ENCODE results near the gene HTR3C. TPM values are rescaled to one million over a fixed set of nuclear protein-coding genes. Genes with fewer than 3 reads are reported as not detected.

The HTR3C gene
- total RNA-seq, 1 experiment from 2014 or later, result not detected

GRCh38 chr3:184078851-184079250, 26.0 kb downstream of the HTR3C start:
- BruUV-seq (replicated peaks), result no TSS peak
- Mint-ChIP-seq H3K4me1 (ENCODE audit: low read depth, unreplicated experiment) (no peaks in the 10 kb centered on the region), H3K27me3 (ENCODE audit: unreplicated experiment) (peaks cover 28% of the 10 kb centered on the region), H3K36me3 (ENCODE audit: insufficient read depth, unreplicated experiment) (no peaks in the 10 kb centered on the region), H3K27ac (ENCODE audit: unreplicated experiment) (no peak overlapping the region), H3K9me3 (ENCODE audit: low read depth, unreplicated experiment) (no peaks in the 10 kb centered on the region), H3K4me3 (ENCODE audit: low read depth, unreplicated experiment) (no peak overlapping the region)
- intact Hi-C loops (cut with micrococcal nuclease; ENCODE audit: unreplicated experiment), result no loop called here
- CTCF ChIA-PET, result no interaction called here
- DNase-seq, result no peak
- TF ChIP-seq CTCF (IDR thresholded peaks at IDR 0.05; ENCODE audit: unreplicated experiment), result no peak

- H3K27me3 Mint-ChIP-seq (ENCODE audit: unreplicated experiment), result peaks cover 18% of the 10 kb centered on the region
- H3K4me3 Mint-ChIP-seq (ENCODE audit: low read depth, unreplicated experiment), result no peak overlapping the region
- TF ChIP-seq CTCF (IDR thresholded peaks at IDR 0.05; ENCODE audit: unreplicated experiment), result no peak
- no TSS peak for BruUV-seq (replicated peaks)
- DNase-seq, result no peak
- CTCF ChIA-PET, result interaction anchor here (0.5 to 0.7 kb wide), 2 partner anchors 13 to 72 kb away, joined by 3 to 5 read pairs; no protein-coding TSS in a partner anchor
- H3K9me3 Mint-ChIP-seq (ENCODE audit: low read depth, unreplicated experiment), result peaks cover 6% of the 10 kb centered on the region
- intact Hi-C loops (cut with micrococcal nuclease; ENCODE audit: unreplicated experiment), result no loop called here
- H3K36me3 Mint-ChIP-seq (ENCODE audit: insufficient read depth, unreplicated experiment), result no peaks in the 10 kb centered on the region
- H3K27ac Mint-ChIP-seq (ENCODE audit: unreplicated experiment), result no peak overlapping the region
- H3K4me1 Mint-ChIP-seq (ENCODE audit: low read depth, unreplicated experiment), result no peaks in the 10 kb centered on the region
These were observed 28.4 kb downstream of the HTR3C start for GRCh38 chr3:184081116-184081830.

GRCh38 chr3:184082034-184082433, 29.2 kb downstream of the HTR3C start:
- DNase-seq, result no peak
- Mint-ChIP-seq H3K27me3 (ENCODE audit: unreplicated experiment) (peaks cover 11% of the 10 kb centered on the region), H3K4me3 (ENCODE audit: low read depth, unreplicated experiment) (no peak overlapping the region), H3K36me3 (ENCODE audit: insufficient read depth, unreplicated experiment) (no peaks in the 10 kb centered on the region), H3K4me1 (ENCODE audit: low read depth, unreplicated experiment) (no peaks in the 10 kb centered on the region), H3K27ac (ENCODE audit: unreplicated experiment) (no peak overlapping the region), H3K9me3 (ENCODE audit: low read depth, unreplicated experiment) (peaks cover 6% of the 10 kb centered on the region)
- intact Hi-C loops (cut with micrococcal nuclease; ENCODE audit: unreplicated experiment), result no loop called here
- BruUV-seq (replicated peaks), result no TSS peak
- no peak for TF ChIP-seq CTCF (IDR thresholded peaks at IDR 0.05; ENCODE audit: unreplicated experiment)
- CTCF ChIA-PET, result interaction anchor here (0.5 kb wide), 2 partner anchors 21 to 71 kb away, joined by 3 to 5 read pairs; no protein-coding TSS in a partner anchor

- Mint-ChIP-seq H3K4me1 (ENCODE audit: low read depth, unreplicated experiment) (no peaks in the 10 kb centered on the region), H3K27ac (ENCODE audit: unreplicated experiment) (no peak overlapping the region), H3K27me3 (ENCODE audit: unreplicated experiment) (peaks cover 6% of the 10 kb centered on the region), H3K4me3 (ENCODE audit: low read depth, unreplicated experiment) (no peak overlapping the region), H3K9me3 (ENCODE audit: low read depth, unreplicated experiment) (peaks cover 6% of the 10 kb centered on the region), H3K36me3 (ENCODE audit: insufficient read depth, unreplicated experiment) (no peaks in the 10 kb centered on the region)
- intact Hi-C loops (cut with micrococcal nuclease; ENCODE audit: unreplicated experiment), result no loop called here
- TF ChIP-seq CTCF (IDR thresholded peaks at IDR 0.05; ENCODE audit: unreplicated experiment), result no peak
- no TSS peak for BruUV-seq (replicated peaks)
- CTCF ChIA-PET, result interaction anchor here (0.5 kb wide), 1 partner anchor 21 kb away, joined by 3 read pairs; no protein-coding TSS in a partner anchor
- no peak for DNase-seq
These were observed 29.6 kb downstream of the HTR3C start for GRCh38 chr3:184082465-184082864.
